Keratinocyte (primary cell): ENCODE data around the gene PCDHGA2.

Experiments
- EZH2 ChIP-seq: IDR thresholded peaks from one replicate; pipeline ENCODE4 v1.6.1; 2012; ENCODE audit warnings: inconsistent platforms, mild to moderate bottlenecking, low read length, moderate library complexity
- TF ChIP-seq, protein P1 (sequence below), 3 experiments: IDR thresholded peaks in 1 of 3; conservative IDR thresholded peaks in 1 of 3; optimal IDR thresholded peaks in 1 of 3; 2 replicates in 2 of 3; 3 replicates in 1 of 3; pipeline versions ENCODE3 to v1.5.1; 2011; ENCODE audit warnings: low read length in 3 of 3, mild to moderate bottlenecking in 3 of 3, moderate library complexity in 2 of 3, control low read depth in 1 of 3, inconsistent platforms in 1 of 3; ENCODE audit not compliant: insufficient read depth in 2 of 3; ENCODE audit errors: extremely low read depth in 1 of 3

DNA sequence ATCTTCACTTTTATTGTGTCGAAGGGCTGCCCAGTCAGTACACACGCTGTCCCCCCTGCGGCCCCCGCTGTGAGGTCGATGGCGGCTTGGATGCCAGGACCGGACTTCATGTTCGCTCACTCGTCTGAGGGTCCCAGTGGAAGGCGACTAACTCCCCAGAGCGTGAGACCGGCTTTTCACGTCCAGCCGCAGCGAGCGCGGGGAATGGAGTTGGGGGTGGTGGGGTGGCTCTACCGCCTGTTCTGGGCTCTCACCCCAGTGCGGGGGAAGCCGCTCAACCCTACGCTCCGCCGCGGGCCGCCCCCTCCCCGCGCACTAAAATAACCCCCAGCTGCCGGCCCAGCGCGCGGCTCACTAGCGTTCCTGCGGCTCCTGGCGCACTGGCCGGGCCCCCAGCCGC, 34.8 kb upstream of the PCDHGA2 start, which contains the start of gene SLC25A2:
- TF ChIP-seq, protein P1, sequence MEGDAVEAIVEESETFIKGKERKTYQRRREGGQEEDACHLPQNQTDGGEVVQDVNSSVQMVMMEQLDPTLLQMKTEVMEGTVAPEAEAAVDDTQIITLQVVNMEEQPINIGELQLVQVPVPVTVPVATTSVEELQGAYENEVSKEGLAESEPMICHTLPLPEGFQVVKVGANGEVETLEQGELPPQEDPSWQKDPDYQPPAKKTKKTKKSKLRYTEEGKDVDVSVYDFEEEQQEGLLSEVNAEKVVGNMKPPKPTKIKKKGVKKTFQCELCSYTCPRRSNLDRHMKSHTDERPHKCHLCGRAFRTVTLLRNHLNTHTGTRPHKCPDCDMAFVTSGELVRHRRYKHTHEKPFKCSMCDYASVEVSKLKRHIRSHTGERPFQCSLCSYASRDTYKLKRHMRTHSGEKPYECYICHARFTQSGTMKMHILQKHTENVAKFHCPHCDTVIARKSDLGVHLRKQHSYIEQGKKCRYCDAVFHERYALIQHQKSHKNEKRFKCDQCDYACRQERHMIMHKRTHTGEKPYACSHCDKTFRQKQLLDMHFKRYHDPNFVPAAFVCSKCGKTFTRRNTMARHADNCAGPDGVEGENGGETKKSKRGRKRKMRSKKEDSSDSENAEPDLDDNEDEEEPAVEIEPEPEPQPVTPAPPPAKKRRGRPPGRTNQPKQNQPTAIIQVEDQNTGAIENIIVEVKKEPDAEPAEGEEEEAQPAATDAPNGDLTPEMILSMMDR (optimal IDR thresholded peaks at IDR 0.05 in 1 of 3, IDR thresholded peaks at IDR 0.05 in 1 of 3, conservative IDR thresholded peaks at IDR 0.05 in 1 of 3; ENCODE audit: extremely low read depth in 1 of 3, insufficient read depth in 2 of 3, low read length in 3 of 3), result no peak
- no peak for TF ChIP-seq EZH2
